Measurements from ENCODE around the gene PIP4P1. TPM values are rescaled to one million over a fixed set of nuclear protein-coding genes. Genes with fewer than 3 reads are reported as not detected.

Gene PIP4P1
- polyA plus RNA-seq, 1 experiment, result 24.5 TPM

GRCh38 chr14:20441461-20441860 lies 19.8 kb downstream of the PIP4P1 start:
- Histone ChIP-seq H3K9me3 (ENCODE audit: control insufficient read depth, insufficient read depth, low read length) (no peaks in the 10 kb centered on the region), H3K4me3 (ENCODE audit: low read depth, low read length) (no peak overlapping the region), H3K27ac (ENCODE audit: low read depth, low read length) (no peak overlapping the region), H3K27me3 (ENCODE audit: control insufficient read depth, insufficient read depth, low read length) (peaks cover 3% of the 10 kb centered on the region)
- CTCF ChIA-PET, result no interaction called here
- no peak for TF ChIP-seq CTCF (IDR thresholded peaks at IDR 0.05; ENCODE audit: low read depth, low read length)
- POLR2A ChIA-PET, result interaction anchor here (1.1 kb wide), 1 partner anchor 98 kb away, joined by 3 read pairs; the partner anchor contains the start of gene PARP2
- no peak for DNase-seq (ENCODE audit: low read depth, low spot score)

GRCh38 chr14:20440882-20441281 lies 20.4 kb downstream of the PIP4P1 start:
- ChIA-PET POLR2A (interaction anchor here (1.1 kb wide), 1 partner anchor 98 kb away, joined by 3 read pairs; the partner anchor contains the start of gene PARP2), CTCF (no interaction called here)
- no peak for TF ChIP-seq CTCF (IDR thresholded peaks at IDR 0.05; ENCODE audit: low read depth, low read length)
- DNase-seq (ENCODE audit: low read depth, low spot score), result no peak
- no peaks in the 10 kb centered on the region for H3K9me3 ChIP-seq (ENCODE audit: control insufficient read depth, insufficient read depth, low read length)
- H3K27ac ChIP-seq (ENCODE audit: low read depth, low read length), result no peak overlapping the region
- peaks cover 3% of the 10 kb centered on the region for H3K27me3 ChIP-seq (ENCODE audit: control insufficient read depth, insufficient read depth, low read length)
- no peak overlapping the region for H3K4me3 ChIP-seq (ENCODE audit: low read depth, low read length)

GRCh38 chr14:20440465-20440864 lies 20.8 kb downstream of the PIP4P1 start:
- CTCF ChIA-PET, result no interaction called here
- Histone ChIP-seq H3K4me3 (ENCODE audit: low read depth, low read length) (no peak overlapping the region), H3K9me3 (ENCODE audit: control insufficient read depth, insufficient read depth, low read length) (no peaks in the 10 kb centered on the region), H3K27me3 (ENCODE audit: control insufficient read depth, insufficient read depth, low read length) (peaks cover 3% of the 10 kb centered on the region), H3K27ac (ENCODE audit: low read depth, low read length) (no peak overlapping the region)
- no peak for DNase-seq (ENCODE audit: low read depth, low spot score)
- no peak for TF ChIP-seq CTCF (IDR thresholded peaks at IDR 0.05; ENCODE audit: low read depth, low read length)
- POLR2A ChIA-PET, result interaction anchor here (1.1 kb wide), 1 partner anchor 97 kb away, joined by 3 read pairs; the partner anchor contains the start of gene PARP2

GRCh38 chr14:20438664-20439063 lies 22.6 kb downstream of the PIP4P1 start:
- Histone ChIP-seq H3K9me3 (ENCODE audit: control insufficient read depth, insufficient read depth, low read length) (no peaks in the 10 kb centered on the region; the same call in 1 of the 2 replicates), H3K27ac (ENCODE audit: low read depth, low read length) (no peak overlapping the region), H3K4me3 (ENCODE audit: low read depth, low read length) (no peak overlapping the region), H3K27me3 (ENCODE audit: control insufficient read depth, insufficient read depth, low read length) (peaks cover 3% of the 10 kb centered on the region)
- ChIA-PET POLR2A (no interaction called here), CTCF (no interaction called here)
- no peak for TF ChIP-seq CTCF (IDR thresholded peaks at IDR 0.05; ENCODE audit: low read depth, low read length)
- DNase-seq (ENCODE audit: low read depth, low spot score), result no peak

GRCh38 chr14:20436363-20436755 lies 24.9 kb downstream of the PIP4P1 start:
- H3K27ac ChIP-seq (ENCODE audit: low read depth, low read length), result no peak overlapping the region
- DNase-seq (ENCODE audit: low read depth, low spot score), result no peak
- H3K4me3 ChIP-seq (ENCODE audit: low read depth, low read length), result no peak overlapping the region
- ChIA-PET CTCF (interaction anchor here (4.4 kb wide), 1 partner anchor 21 kb away, joined by 22 read pairs; no protein-coding TSS in a partner anchor), POLR2A (interaction anchor here (0.6 kb wide), 1 partner anchor 19 kb away, joined by 3 read pairs; the partner anchor contains the start of genes APEX1 and OSGEP)
- H3K9me3 ChIP-seq (ENCODE audit: control insufficient read depth, insufficient read depth, low read length), result no peaks in the 10 kb centered on the region; the same call in 1 of the 2 replicates
- peaks cover 3% of the 10 kb centered on the region for H3K27me3 ChIP-seq (ENCODE audit: control insufficient read depth, insufficient read depth, low read length)
- no peak for TF ChIP-seq CTCF (IDR thresholded peaks at IDR 0.05; ENCODE audit: low read depth, low read length)
